GM19025 (cell line): Measurements from ENCODE around the gene CNEP1R1.
"Not testable (repeated sequence)": the region's sequence is repeated elsewhere in the genome, so short reads cannot be mapped to it uniquely, and the experiment has no call there.

Experiments
- ATAC-seq: cut with Tn5 transposase; IDR thresholded peaks from one replicate; pipeline ENCODE4 v1.9.1; 2021; ENCODE audit warnings: mild to moderate bottlenecking, low read depth, moderate library complexity; ENCODE audit not compliant: unreplicated experiment

CNEP1R1 gene, protein sequence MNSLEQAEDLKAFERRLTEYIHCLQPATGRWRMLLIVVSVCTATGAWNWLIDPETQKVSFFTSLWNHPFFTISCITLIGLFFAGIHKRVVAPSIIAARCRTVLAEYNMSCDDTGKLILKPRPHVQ

DNA sequence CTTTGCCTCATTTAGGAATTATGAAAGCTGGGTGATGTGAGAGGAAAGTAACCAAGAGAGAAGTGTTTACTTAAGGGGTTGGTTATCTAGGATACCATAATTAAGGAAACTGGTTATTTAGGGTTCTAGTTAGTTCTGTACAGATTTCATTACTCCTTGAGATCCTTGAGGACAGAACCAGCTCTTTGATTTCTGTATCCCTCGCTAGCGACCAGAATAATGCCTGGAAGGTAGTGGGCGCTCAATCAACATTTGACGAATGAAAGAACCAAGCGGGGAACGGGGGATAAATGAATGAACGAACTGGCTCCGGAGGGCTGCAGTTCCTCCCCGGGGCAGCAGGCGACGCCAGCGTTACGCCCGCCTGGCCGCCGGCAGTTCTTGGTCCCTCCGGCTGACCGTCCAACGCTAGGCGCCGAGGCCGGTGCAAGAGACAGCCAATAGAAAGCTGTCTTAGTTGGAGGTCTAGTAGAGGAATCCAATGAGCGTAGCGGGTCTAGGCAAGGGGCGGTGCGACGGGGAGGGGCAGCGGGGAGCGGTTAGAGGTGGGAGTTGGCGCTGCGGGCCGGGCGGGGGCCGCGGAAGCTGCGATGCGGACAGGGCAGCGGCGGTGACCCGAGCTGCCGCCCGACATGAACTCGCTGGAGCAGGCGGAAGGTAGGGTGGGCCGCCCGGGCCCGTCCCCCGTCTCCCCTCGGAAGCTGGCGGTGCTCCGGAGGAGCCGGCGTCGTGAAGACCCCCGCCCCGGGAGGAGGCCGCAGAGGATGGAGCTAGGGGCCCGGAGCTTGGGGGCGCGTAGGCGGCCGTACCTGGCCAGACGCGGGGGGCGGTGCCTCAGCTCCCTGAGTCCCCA, at the start of gene CNEP1R1:
Gene CNEP1R1 (plus strand): TSS at position 542 of the 853 bp plus-strand sequence. CDS start 91 bp downstream, at position 633.
- peak; percentile 99 for ATAC-seq

DNA sequence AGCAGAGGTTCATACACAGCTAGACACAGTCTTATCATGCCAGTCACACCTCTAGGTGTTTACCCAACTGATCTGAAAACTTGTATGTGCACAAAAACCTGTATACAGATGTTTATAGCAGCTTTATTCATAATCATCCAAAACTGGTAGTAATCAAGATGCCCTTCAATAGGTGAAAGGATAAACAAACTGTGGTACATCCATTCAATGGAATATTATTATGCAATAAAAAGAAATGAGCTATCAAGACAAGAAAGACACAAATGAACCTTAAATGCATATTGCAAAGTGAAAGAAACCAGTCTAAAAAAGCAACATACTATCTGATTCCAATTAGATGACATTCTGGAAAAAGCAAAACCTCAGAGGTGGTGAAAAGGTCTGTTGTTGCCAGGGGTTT, 47.6 kb upstream of the CNEP1R1 start:
- no peak for ATAC-seq

DNA sequence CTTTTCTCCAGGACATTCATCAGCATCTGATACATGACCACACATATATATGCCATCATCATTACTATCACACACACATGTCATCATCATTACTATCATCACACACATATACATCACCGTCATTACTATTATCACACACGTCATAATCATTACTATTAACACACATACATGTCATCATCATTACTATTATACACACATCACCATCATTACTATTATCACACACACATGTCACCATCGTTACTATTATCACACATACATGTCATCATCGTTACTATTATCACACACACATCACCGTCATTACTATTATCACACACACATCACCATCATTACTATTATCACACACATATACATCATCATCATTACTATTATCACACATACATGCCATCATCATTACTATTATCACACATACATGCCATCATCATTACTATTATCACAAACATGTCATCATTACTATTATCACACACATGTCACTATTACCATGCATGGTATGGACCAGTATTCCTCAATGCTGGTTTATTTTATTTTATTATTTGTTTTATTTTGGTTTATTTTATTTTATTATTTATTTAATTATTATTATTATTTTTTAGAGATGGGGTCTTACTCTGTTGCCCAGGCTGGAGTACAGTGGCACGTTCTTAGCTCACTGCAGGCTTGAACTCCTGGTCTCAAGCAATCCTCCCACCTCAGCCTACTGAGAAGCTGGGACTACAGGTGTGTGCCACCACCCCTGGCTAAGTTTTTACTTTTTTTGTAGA, 46.3 kb upstream of the CNEP1R1 start:
- ATAC-seq = no peak

DNA sequence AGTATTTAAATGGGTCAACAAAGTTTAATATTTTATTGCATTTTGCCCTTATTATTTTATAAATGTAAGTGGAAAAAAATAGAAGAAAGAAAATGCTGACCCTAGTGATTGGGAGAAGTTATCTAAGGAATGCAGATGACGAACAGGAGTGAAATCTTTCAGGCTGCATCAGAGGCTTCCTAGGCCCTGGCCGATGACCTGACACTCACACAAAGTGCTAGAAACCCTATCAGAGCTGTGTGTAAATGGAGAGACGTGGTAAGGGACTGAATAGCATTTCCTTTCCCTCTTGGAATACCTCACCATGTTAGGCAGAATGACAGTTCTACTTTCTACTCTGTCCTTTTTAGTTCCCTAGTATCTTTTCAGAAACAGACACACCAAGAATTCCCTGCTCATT, 44.9 kb upstream of the CNEP1R1 start:
- no peak for ATAC-seq

DNA sequence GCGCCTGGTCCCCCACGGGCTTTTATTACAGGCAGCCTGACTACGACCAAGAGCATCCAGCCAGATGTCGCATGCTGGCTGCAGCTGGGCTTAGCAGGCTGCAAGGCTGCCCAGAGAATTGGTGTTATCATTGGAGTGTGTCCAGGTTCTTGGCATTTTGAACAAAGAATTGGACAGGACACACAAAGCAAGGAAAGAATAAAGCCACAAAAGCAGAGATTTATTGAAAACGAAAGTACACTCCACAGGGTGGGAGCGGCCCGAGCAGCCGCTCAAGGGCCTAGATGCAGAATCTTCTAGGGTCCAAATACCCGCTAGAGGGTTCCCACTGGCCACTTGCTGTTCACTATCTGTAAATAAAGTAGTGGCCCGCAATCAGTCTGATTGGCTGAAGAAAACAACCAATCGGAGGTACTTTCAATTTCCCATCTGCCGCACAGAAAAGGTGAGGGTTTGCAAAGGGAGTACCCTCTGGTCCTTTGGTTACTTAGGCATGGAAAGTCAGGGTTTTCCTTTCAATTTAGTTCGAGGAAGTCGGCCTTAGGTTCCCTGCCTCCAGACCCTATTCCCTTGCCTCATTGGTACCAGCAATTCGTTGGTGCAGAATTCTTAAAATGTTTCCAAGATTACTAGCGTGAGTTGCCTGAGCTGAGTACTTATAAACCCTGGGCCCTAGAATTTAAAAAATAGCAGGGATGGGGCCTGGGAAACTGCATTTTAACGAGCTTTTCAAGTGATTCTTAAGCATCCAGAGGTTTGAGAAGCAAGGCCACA, 38.5 kb upstream of the CNEP1R1 start:
- no peak for ATAC-seq

DNA sequence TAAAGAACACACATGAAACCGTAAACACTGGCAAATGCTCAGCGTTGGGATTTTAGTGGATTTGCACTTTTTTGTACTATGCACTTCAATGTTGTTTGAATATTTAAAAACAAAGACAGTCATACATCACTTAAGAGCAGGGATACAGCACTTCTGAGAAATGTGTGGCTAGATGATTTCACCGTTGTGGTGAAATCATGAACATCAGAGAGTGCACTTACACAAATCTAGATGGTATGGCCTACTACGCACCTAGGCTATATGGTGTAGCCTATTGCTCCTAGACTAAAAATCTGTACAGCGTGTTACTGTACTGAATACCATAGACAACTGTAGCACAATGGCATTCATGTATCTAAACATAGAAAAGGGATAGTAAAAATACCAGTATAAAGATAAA, 37.6 kb upstream of the CNEP1R1 start:
- ATAC-seq = no peak

DNA sequence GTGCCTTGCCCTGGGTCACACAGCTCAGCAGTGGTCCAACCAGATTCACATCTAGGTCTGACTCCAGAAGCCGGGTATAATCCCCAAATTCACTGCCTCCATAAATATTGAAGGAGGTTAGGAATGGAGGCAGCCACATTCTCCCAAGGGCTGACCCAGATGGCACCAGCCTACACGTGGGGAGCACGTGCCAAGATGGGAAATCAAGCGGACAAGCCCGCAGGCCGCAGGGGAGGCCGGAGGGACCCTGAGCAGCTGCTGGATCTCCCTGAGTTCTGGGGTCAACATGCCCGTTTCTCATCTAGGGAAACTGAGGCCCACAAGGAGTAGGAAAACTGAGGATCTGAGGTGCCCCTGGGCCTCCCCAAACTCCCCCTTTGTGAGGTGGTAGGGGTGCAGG, 32.2 kb upstream of the CNEP1R1 start:
- ATAC-seq = no peak

DNA sequence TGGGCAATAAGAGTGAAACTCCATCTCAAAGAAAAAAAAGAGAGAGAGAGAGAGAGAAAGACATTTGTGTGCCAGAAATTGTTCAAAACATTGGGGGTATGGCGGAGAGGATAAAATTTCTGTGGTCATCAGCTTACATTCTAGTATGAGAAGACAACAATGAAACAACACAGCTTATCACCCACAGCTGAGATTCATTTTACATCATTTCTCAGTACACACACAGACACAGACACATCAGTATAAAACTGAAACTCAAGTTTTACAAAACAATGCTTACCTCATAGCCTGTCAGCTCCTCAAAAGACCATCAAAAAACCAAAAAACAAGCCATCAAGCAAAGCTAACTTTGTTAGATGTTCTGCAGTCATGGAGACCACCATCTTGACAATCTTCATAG, 31.4 kb upstream of the CNEP1R1 start:
- no peak for ATAC-seq

DNA sequence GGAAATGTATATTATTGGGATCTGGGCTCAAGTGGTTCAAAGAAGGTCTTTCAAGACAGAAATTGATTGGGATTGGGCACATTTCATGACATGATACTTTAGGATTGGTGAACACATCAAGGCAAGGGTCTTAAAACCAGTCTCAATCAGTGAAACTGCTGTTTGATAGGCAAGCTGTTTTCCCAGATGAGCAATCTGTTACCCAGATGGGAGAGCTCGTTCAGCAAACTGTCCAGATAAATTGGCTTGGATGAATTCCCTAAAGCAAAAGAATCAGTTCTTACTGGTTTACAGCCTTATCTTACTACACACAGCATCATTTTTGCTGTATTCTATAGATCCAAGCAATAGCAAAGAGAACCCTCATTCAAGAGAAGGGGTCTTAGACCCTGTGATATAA, 31.0 kb upstream of the CNEP1R1 start:
- ATAC-seq = no peak

DNA sequence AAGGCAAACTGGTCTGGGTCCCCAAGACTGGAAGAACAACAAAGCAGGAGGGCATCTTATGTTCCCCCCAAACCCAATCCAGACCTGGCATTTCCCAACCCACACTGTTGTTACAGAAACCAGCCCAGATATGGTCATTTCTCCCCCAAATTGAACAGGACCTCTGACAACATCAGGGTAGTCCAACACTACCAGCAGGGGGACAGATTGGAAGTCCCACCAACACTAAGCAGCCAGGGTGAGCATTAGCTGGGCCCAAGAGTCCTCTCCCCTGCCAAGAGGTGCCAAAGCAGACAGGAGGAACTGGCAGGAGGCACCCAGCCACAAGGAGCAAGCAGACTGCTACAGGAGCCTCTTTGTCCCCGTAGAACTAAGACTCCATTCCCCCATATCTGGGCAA, 29.3 kb upstream of the CNEP1R1 start:
- no peak for ATAC-seq

DNA sequence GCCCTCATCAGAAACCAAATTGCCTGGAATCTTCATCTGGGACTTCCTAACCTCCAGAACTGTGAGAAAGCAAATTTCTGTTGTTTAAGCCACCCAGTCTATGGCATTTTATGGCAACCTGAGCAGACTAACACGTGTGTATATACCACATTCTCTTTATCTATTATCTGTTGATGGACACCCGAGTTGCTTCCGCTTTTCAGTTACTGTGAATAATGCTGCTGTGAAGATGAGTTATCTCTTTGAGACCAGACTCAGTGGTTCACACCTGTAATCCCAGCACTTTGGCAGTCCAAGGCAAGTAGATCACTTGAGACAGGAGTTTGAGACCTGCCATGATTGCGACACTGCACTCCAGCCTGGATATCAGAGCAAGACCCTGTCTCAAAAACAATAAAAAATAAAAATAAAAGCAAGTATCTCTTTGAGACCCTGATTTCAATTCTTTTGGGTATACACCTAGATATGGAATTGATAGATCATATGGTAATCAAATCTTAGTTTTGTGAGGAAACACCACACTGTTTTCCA, 27.2 kb upstream of the CNEP1R1 start:
- ATAC-seq = no peak

DNA sequence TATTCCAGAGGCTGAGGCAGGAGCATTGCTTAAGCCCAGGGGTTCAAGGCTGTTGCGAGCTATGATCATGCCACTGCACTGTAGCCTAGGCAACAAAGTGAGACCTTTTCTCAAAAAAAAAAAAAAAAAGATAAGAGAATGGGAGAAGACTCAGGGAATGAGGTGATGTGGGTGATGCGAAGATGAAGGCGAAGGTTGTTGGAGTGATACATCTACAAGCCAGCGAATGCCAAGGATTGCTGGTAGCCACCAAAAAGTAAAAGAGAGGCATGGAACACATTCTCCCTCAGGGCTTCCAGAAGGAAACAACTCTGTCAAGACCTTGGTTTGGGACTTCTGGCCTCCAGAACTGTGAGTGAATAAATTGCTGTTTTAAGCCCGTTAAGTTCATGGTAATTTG, 26.0 kb upstream of the CNEP1R1 start:
- no peak for ATAC-seq

DNA sequence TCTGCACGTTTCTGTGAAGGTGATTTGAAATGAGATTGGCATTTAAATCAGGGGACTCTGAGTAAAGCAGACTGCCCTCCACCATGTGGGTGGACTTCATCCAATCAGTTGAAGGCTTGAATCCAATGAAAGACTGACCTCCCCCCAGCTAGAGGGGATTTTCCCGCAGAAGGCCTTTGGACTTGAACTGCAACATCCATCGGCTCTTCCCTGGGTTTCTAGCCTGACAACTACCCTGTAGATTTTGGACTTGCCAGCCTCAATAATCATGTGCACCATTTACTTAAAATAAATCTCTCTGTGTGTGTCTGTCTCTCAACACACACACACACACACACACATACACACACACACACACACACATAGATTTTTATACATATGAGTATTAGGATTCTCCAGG, 23.9 kb upstream of the CNEP1R1 start:
- ATAC-seq = no peak

DNA sequence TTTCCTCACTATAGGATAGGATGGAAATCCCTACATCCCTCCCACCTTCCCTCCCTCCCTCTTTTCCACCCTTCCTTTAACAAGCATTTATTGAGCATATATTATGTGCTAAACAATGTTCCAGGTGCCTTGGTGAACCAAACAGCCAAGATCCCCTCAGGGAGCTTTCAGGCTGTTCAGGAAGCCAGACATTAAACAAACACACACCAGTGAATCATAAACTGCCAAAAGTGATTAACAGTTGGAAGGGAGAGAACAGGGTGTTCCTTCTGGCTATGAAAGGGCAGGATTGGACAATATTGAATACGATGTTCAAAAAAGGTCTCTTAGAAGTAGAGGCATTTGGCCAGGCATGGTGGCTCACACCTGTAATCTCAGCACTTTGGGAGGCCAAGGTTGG, 22.8 kb upstream of the CNEP1R1 start:
- no peak for ATAC-seq

DNA sequence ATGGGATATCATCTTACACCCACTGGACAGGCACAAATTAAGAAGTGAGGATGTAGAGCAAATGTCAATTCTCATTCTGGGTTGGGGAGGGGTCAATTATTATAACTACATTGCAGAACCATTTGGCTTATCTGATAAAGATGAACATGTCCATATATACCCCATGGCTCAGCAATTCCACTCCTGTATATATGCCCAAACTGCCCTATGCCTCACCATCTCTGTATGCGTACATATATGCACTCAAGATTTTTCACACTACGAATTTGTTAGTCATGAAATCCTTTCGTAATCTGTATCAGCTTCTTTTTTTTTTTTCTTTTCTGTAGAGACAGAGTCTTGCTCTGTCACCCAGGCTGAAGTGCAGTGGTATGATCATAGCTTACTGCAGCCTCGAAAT, 20.8 kb upstream of the CNEP1R1 start:
- ATAC-seq = no peak

DNA sequence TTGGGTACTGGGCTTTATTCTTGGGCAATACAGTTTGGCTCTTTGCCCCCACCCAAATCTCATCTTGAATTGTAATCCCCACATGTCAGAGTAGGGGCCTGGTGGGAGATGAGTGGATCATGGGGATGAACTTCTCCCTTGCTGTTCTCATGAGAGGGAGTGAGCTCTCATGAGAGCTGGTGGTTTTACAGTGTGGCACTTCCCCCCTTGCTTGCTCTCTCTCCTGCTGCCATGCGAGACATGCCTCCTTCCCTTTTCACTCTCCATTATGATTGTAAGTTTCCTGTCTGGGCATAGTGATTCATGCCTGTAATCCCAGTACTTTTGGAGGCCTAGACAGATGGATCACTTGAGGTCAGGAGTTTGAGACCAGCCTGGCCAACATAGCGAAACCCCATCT, 18.1 kb upstream of the CNEP1R1 start:
- no peak for ATAC-seq

DNA sequence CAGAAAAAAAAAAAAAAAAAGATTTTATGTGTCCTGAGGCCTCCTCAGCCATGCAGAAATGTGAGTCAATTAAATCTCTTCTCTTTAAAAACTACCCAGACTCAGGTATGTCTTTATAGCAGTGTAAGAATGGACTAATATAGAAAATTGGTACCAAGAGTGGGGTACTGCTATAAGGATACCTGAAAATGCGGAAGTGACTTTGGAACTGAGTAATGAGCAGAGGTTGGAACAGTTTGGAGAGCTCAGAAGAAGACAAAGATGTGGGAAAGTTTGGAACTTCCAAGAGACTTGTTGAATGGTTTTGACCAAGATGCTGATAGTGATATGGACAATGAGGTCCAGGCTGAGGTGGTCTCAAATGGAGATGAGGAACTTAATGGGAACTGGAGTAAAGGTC, 17.3 kb upstream of the CNEP1R1 start:
- no peak for ATAC-seq

DNA sequence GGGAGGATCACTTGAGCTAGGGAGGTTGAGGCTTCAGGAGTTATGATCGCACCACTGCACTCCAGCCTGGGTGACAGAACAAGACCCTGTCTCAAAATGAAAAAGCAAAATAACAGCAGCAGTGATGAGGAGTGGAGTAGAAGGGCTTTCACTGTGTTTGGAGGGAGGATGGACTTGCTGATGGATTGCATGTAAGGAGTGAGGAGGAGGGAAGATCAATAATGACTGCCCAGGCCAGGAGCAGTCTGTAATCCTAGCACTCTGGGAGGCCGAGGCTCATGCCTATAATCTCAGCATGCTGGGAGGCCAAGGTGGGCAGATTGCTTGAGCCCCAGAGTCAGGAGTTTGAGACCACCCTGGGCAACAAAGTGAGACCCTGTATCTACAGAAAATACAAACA, 14.8 kb upstream of the CNEP1R1 start:
- no peak for ATAC-seq

DNA sequence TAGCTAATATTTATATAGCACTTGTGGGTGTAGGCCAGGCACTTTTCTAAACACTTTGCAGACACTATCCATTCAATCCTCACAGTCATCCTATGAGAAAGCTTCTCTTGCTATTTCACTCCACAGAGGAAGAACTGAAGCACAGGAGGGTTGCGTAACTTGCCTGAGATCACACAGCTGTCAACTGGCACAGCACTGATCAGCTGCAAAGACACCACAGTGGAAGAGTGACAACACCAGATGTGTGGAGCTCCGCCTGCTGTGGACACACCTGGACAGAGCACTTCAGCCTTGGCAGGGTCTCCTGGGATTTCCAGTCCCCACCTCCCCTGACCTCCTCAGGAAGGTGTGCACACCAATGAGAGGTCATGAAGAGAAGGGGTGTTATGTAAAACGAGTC, 13.3 kb upstream of the CNEP1R1 start:
- no peak for ATAC-seq

DNA sequence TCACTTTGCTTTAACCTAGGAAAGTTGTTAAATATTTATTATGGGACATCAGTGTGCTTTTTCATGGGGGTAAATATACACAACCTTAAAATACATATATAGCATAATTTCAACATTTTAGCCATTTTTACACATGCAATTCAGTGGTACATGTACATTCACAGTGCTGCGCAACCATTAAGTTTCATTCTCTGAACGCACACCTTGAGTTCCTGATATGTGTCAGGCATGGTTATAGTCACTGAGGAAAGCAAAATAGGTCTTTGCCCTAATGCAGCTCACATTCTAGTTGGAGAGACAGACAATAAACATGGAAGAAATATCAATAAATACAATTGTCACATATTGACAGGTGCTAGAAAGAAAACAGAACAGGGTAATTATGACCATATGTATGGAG, 12.8 kb upstream of the CNEP1R1 start:
- no peak for ATAC-seq

DNA sequence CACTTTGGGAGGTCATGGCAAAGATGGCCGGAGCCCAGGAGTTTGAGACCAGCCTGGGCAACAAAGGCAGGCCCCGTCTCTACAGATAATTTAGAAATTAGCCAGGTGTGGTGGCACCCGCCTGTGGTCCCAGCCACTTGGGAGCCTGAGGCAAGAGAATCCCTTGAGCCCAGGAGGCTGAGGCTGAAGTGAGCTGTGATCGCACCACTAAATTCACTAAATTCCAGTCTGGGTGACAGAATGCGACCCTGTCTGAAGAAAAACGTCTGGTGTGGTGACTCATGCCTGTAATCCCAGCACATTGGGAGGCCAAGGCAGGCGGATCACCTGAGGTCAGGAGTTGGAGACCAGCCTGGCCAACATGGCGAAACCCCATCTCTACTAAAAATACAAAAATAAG, 10.8 kb upstream of the CNEP1R1 start:
- not testable (repeated sequence) for ATAC-seq
